HG03045 (cell line): ENCODE results near the gene DENND2A.
"Not testable (repeated sequence)": the region's sequence is repeated elsewhere in the genome, so short reads cannot be mapped to it uniquely, and the experiment has no call there.

Experiments
- ATAC-seq: cut with Tn5 transposase; IDR thresholded peaks from one replicate; pipeline ENCODE4 v1.9.1; 2021; ENCODE audit warnings: mild to moderate bottlenecking, moderate library complexity; ENCODE audit not compliant: unreplicated experiment

The DENND2A gene

GRCh38 chr7:140557069-140557468 is 83.5 kb downstream of the DENND2A start:
- ATAC-seq = no peak

- ATAC-seq = not testable (repeated sequence)
Observed at GRCh38 chr7:140553236-140553635, 87.4 kb downstream of the DENND2A start.

- no peak for ATAC-seq
Observed at GRCh38 chr7:140552240-140552679, 88.4 kb downstream of the DENND2A start.

GRCh38 chr7:140551355-140552239 is 89.0 kb downstream of the DENND2A start:
- no peak for ATAC-seq

- no peak for ATAC-seq
Observed at GRCh38 chr7:140546947-140547346, 93.7 kb downstream of the DENND2A start.

- ATAC-seq = no peak
Observed at GRCh38 chr7:140544388-140544826, 96.2 kb downstream of the DENND2A start.

- ATAC-seq = no peak
Observed at GRCh38 chr7:140542228-140542603, 98.4 kb downstream of the DENND2A start.

- ATAC-seq = no peak
Observed at GRCh38 chr7:140541513-140542227, 98.9 kb downstream of the DENND2A start.

GRCh38 chr7:140541176-140541512 is 99.5 kb downstream of the DENND2A start:
- ATAC-seq = no peak

GRCh38 chr7:140540136-140540777 is 100.4 kb downstream of the DENND2A start:
- no peak for ATAC-seq

GRCh38 chr7:140539461-140539860 is 101.2 kb downstream of the DENND2A start:
- ATAC-seq = no peak

- no peak for ATAC-seq
Observed at GRCh38 chr7:140537750-140538482, 102.7 kb downstream of the DENND2A start.

- ATAC-seq = no peak
Observed at GRCh38 chr7:140534743-140535142, 105.9 kb downstream of the DENND2A start.

GRCh38 chr7:140533394-140533872 is 107.2 kb downstream of the DENND2A start:
- ATAC-seq = no peak

- not testable (repeated sequence) for ATAC-seq
Observed at GRCh38 chr7:140529428-140529827, 111.2 kb downstream of the DENND2A start.

GRCh38 chr7:140526787-140527664 is 113.6 kb downstream of the DENND2A start:
- ATAC-seq = no peak

GRCh38 chr7:140526214-140526613 is 114.4 kb downstream of the DENND2A start:
- ATAC-seq = no peak

- no peak for ATAC-seq
Observed at GRCh38 chr7:140525743-140526142, 114.9 kb downstream of the DENND2A start.

GRCh38 chr7:140521421-140521820 is 119.2 kb downstream of the DENND2A start:
- no peak for ATAC-seq

GRCh38 chr7:140519007-140519399 is 121.6 kb downstream of the DENND2A start:
- ATAC-seq = no peak
